ENCODE results near the gene JARID2.
A peak's percentile ranks its signal among the peaks of the same experiment; 100 is the strongest.

The JARID2 gene

GRCh38 chr6:15305496-15305895, 59.6 kb downstream of the JARID2 start:
- H2AFZ ChIP-seq (ENCODE audit: low read depth, low read length): no peak overlapping the region
- H3K4me1 ChIP-seq (ENCODE audit: insufficient read depth, low read length): peaks cover 50% of the 10 kb centered on the region
- H3K27me3 ChIP-seq (ENCODE audit: insufficient read depth, low read length): no peaks in the 10 kb centered on the region
- H3K36me3 ChIP-seq (ENCODE audit: insufficient read depth, low read length): no peaks in the 10 kb centered on the region
- no peaks in the 10 kb centered on the region for H3K9me3 ChIP-seq (ENCODE audit: low read length)
- H3K4me3 ChIP-seq (ENCODE audit: low read length): no peak overlapping the region

DNA sequence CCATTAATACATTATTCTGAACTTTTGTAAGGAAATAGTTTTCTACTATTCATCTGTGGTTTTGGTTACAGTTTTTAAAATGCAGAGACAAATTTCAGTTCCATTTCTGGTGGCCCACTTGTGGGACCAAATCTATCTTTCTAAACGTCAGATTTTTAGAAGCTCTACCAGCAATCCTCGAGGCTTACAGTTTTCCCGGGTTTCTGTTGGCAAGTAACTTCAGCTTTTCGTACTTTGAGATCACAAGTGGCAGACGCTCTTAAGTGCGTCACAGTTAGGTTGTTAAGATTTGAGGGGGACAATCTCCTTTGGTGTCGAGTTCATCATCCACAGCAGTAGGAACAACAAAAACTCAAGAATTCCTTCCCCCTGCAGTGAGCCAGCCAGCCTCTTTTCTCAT, 60.0 kb downstream of the JARID2 start:
- no peaks in the 10 kb centered on the region for H3K9me3 ChIP-seq (ENCODE audit: low read length)
- no peaks in the 10 kb centered on the region for H3K36me3 ChIP-seq (ENCODE audit: insufficient read depth, low read length)
- H2AFZ ChIP-seq (ENCODE audit: low read depth, low read length): no peak overlapping the region
- no peaks in the 10 kb centered on the region for H3K27me3 ChIP-seq (ENCODE audit: insufficient read depth, low read length)
- no peak overlapping the region for H3K4me3 ChIP-seq (ENCODE audit: low read length)
- H3K4me1 ChIP-seq (ENCODE audit: insufficient read depth, low read length): peaks cover 50% of the 10 kb centered on the region

GRCh38 chr6:15308435-15309213, 62.8 kb downstream of the JARID2 start:
- peaks cover 55% of the 10 kb centered on the region for H3K4me1 ChIP-seq (ENCODE audit: insufficient read depth, low read length)
- no peak overlapping the region for H2AFZ ChIP-seq (ENCODE audit: low read depth, low read length)
- H3K27me3 ChIP-seq (ENCODE audit: insufficient read depth, low read length): no peaks in the 10 kb centered on the region

GRCh38 chr6:15309611-15310283, 63.9 kb downstream of the JARID2 start:
- Histone ChIP-seq H3K4me3 (ENCODE audit: low read length) (no peak overlapping the region), H2AFZ (ENCODE audit: low read depth, low read length) (no peak overlapping the region), H3K36me3 (ENCODE audit: insufficient read depth, low read length) (no peaks in the 10 kb centered on the region), H3K4me1 (ENCODE audit: insufficient read depth, low read length) (peaks cover 45% of the 10 kb centered on the region), H3K27me3 (ENCODE audit: insufficient read depth, low read length) (no peaks in the 10 kb centered on the region), H3K9me3 (ENCODE audit: low read length) (no peaks in the 10 kb centered on the region)

More at GRCh38 chr6:15308435-15309213, 62.8 kb downstream of the JARID2 start:
- Histone ChIP-seq H3K36me3 (ENCODE audit: insufficient read depth, low read length) (no peaks in the 10 kb centered on the region), H3K4me3 (ENCODE audit: low read length) (no peak overlapping the region), H3K9me3 (ENCODE audit: low read length) (no peaks in the 10 kb centered on the region)

DNA sequence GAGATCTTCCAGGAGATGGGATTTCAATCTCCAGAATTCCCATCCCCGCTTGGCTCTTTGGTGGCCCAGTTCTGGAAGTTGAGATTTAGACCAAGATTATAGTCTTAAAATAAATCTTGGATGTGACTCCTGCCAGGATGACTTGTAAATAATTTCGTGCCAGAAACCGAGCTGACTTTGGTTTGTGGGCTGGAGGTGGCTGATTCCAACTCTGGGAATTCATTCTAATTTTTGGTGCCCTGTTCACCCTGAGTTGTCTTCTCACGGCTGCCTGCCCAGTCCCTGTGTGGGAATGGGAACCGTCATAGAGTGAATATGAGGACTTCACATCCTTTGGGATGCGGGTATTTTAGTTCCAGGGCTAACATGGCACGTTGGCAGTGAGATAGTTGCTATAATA, 64.8 kb downstream of the JARID2 start:
- Histone ChIP-seq H2AFZ (ENCODE audit: low read depth, low read length) (no peak overlapping the region), H3K9me3 (ENCODE audit: low read length) (no peaks in the 10 kb centered on the region), H3K27me3 (ENCODE audit: insufficient read depth, low read length) (no peaks in the 10 kb centered on the region), H3K36me3 (ENCODE audit: insufficient read depth, low read length) (no peaks in the 10 kb centered on the region), H3K4me1 (ENCODE audit: insufficient read depth, low read length) (peaks cover 36% of the 10 kb centered on the region), H3K4me3 (ENCODE audit: low read length) (no peak overlapping the region)

GRCh38 chr6:15312500-15312899, 66.6 kb downstream of the JARID2 start:
- Histone ChIP-seq H3K36me3 (ENCODE audit: insufficient read depth, low read length) (no peaks in the 10 kb centered on the region), H3K4me1 (ENCODE audit: insufficient read depth, low read length) (peaks cover 28% of the 10 kb centered on the region), H3K27me3 (ENCODE audit: insufficient read depth, low read length) (no peaks in the 10 kb centered on the region), H3K9me3 (ENCODE audit: low read length) (no peaks in the 10 kb centered on the region), H2AFZ (ENCODE audit: low read depth, low read length) (no peak overlapping the region), H3K4me3 (ENCODE audit: low read length) (no peak overlapping the region)

- H3K36me3 ChIP-seq (ENCODE audit: insufficient read depth, low read length): no peaks in the 10 kb centered on the region
- H3K9me3 ChIP-seq (ENCODE audit: low read length): no peaks in the 10 kb centered on the region
- H3K4me3 ChIP-seq (ENCODE audit: low read length): no peak overlapping the region
- no peak overlapping the region for H2AFZ ChIP-seq (ENCODE audit: low read depth, low read length)
- H3K4me1 ChIP-seq (ENCODE audit: insufficient read depth, low read length): peaks cover 28% of the 10 kb centered on the region
- no peaks in the 10 kb centered on the region for H3K27me3 ChIP-seq (ENCODE audit: insufficient read depth, low read length)
Measured at GRCh38 chr6:15313367-15313766, 67.5 kb downstream of the JARID2 start.

GRCh38 chr6:15316754-15317153, 70.9 kb downstream of the JARID2 start:
- H3K36me3 ChIP-seq (ENCODE audit: insufficient read depth, low read length): no peaks in the 10 kb centered on the region
- H3K27me3 ChIP-seq (ENCODE audit: insufficient read depth, low read length): no peaks in the 10 kb centered on the region
- H3K4me1 ChIP-seq (ENCODE audit: insufficient read depth, low read length): peaks cover 47% of the 10 kb centered on the region
- H3K9me3 ChIP-seq (ENCODE audit: low read length): no peaks in the 10 kb centered on the region
- no peak overlapping the region for H3K4me3 ChIP-seq (ENCODE audit: low read length)
- no peak overlapping the region for H2AFZ ChIP-seq (ENCODE audit: low read depth, low read length)

GRCh38 chr6:15317251-15317650, 71.4 kb downstream of the JARID2 start:
- Histone ChIP-seq H2AFZ (ENCODE audit: low read depth, low read length) (no peak overlapping the region), H3K9me3 (ENCODE audit: low read length) (no peaks in the 10 kb centered on the region), H3K36me3 (ENCODE audit: insufficient read depth, low read length) (no peaks in the 10 kb centered on the region), H3K4me1 (ENCODE audit: insufficient read depth, low read length) (peaks cover 46% of the 10 kb centered on the region), H3K4me3 (ENCODE audit: low read length) (no peak overlapping the region), H3K27me3 (ENCODE audit: insufficient read depth, low read length) (no peaks in the 10 kb centered on the region)

GRCh38 chr6:15317934-15318902, 72.3 kb downstream of the JARID2 start:
- H3K4me3 ChIP-seq (ENCODE audit: low read length): peak overlapping the region; percentile 46
- no peak overlapping the region for H2AFZ ChIP-seq (ENCODE audit: low read depth, low read length)
- H3K4me1 ChIP-seq (ENCODE audit: insufficient read depth, low read length): peaks cover 37% of the 10 kb centered on the region
- H3K9me3 ChIP-seq (ENCODE audit: low read length): no peaks in the 10 kb centered on the region
- no peaks in the 10 kb centered on the region for H3K36me3 ChIP-seq (ENCODE audit: insufficient read depth, low read length)
- H3K27me3 ChIP-seq (ENCODE audit: insufficient read depth, low read length): no peaks in the 10 kb centered on the region

DNA sequence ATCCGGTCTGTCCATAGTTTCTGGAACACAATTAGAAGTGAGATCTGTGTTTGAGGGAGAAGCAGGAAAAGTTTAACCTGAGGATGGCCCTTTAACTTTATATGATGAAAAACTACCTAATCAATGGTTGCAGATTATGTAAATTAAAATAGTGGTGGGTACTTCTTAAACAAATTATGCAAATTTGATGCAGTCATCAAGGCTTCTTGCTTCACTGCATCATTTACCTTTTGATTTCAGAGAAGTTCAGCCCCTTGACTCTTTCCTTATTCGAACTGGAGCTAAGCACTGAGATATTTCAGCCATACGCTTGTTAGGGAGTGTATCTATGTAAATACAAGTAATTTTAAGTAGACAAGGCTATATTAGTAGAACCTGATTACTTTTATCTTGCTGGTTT, 73.8 kb downstream of the JARID2 start:
- Histone ChIP-seq H3K36me3 (ENCODE audit: insufficient read depth, low read length) (no peaks in the 10 kb centered on the region), H3K9me3 (ENCODE audit: low read length) (no peaks in the 10 kb centered on the region), H3K4me1 (ENCODE audit: insufficient read depth, low read length) (peaks cover 34% of the 10 kb centered on the region), H3K27me3 (ENCODE audit: insufficient read depth, low read length) (no peaks in the 10 kb centered on the region), H2AFZ (ENCODE audit: low read depth, low read length) (no peak overlapping the region), H3K4me3 (ENCODE audit: low read length) (peak overlapping the region; percentile 46)

- Histone ChIP-seq H2AFZ (ENCODE audit: low read depth, low read length) (no peak overlapping the region), H3K27me3 (ENCODE audit: insufficient read depth, low read length) (no peaks in the 10 kb centered on the region), H3K4me1 (ENCODE audit: insufficient read depth, low read length) (peaks cover 34% of the 10 kb centered on the region), H3K9me3 (ENCODE audit: low read length) (no peaks in the 10 kb centered on the region), H3K36me3 (ENCODE audit: insufficient read depth, low read length) (no peaks in the 10 kb centered on the region), H3K4me3 (ENCODE audit: low read length) (no peak overlapping the region)
Measured at GRCh38 chr6:15320693-15321092, 74.8 kb downstream of the JARID2 start.

DNA sequence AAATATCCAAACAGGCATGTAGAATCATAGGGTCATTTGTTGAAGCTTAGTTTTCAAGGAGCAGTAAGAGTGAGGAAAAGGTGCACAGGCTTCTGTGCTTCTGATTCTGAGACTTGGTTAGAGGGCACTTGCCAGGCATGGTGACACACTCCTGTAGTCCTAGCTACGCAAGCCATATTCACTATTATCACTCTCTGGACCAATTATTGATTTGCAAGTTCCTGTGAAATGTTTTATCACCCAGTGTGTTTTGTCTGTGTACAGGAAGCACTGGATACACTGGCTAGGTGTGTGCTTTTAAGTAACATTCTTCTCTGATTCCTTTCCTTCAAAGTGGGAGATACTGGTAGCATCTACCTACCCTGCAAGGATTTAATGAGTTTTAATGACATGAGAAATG, 76.3 kb downstream of the JARID2 start:
- no peaks in the 10 kb centered on the region for H3K9me3 ChIP-seq (ENCODE audit: low read length)
- H3K36me3 ChIP-seq (ENCODE audit: insufficient read depth, low read length): no peaks in the 10 kb centered on the region
- H3K4me3 ChIP-seq (ENCODE audit: low read length): no peak overlapping the region
- no peaks in the 10 kb centered on the region for H3K27me3 ChIP-seq (ENCODE audit: insufficient read depth, low read length)
- H2AFZ ChIP-seq (ENCODE audit: low read depth, low read length): no peak overlapping the region
- peaks cover 34% of the 10 kb centered on the region for H3K4me1 ChIP-seq (ENCODE audit: insufficient read depth, low read length)

Measured in neuron (in vitro differentiated cells).